Dendritic cell treated with granulocyte-macrophage colony-stimulating factor and Interleukin-4, amounts not matched to agents 40 ng/mL and 50 ng/mL, for 4 days (primary cell): ENCODE results near the gene REX1BD.

Experiments used
- H3K27ac Mint-ChIP-seq: one replicate; pipeline ENCODE4 v1.8.0; 2022; ENCODE audit warnings: mild to moderate bottlenecking, mixed read lengths
- H3K27me3 Mint-ChIP-seq: one replicate; pipeline ENCODE4 v1.8.0; 2022; ENCODE audit warnings: mild to moderate bottlenecking, mixed read lengths
- H3K36me3 Mint-ChIP-seq: one replicate; pipeline ENCODE4 v1.8.0; 2022; ENCODE audit warnings: low read depth, mixed read lengths
- H3K4me1 Mint-ChIP-seq: one replicate; pipeline ENCODE4 v1.8.0; 2022; ENCODE audit warnings: low read depth, mixed read lengths
- H3K4me3 Mint-ChIP-seq: one replicate; pipeline ENCODE4 v1.8.0; 2022; ENCODE audit warnings: mild to moderate bottlenecking, moderate library complexity, mixed read lengths
- H3K9me3 Mint-ChIP-seq: one replicate; pipeline ENCODE4 v1.8.0; 2022; ENCODE audit warnings: mixed read lengths
- intact Hi-C: fragments of 100-400 bp; cut with micrococcal nuclease; formaldehyde crosslinking; loops from one replicate; pipeline ENCODE4 v1.15.0; 2022

The REX1BD gene

GRCh38 chr19:18610556-18611326, 22.1 kb downstream of the REX1BD start:
- Mint-ChIP-seq H3K9me3 (no peaks in the 10 kb centered on the region), H3K4me1 (peaks cover 31% of the 10 kb centered on the region), H3K4me3 (no peak overlapping the region), H3K27ac (no peak overlapping the region), H3K36me3 (no peaks in the 10 kb centered on the region), H3K27me3 (peaks cover 86% of the 10 kb centered on the region)
- intact Hi-C loops = no loop called here

DNA sequence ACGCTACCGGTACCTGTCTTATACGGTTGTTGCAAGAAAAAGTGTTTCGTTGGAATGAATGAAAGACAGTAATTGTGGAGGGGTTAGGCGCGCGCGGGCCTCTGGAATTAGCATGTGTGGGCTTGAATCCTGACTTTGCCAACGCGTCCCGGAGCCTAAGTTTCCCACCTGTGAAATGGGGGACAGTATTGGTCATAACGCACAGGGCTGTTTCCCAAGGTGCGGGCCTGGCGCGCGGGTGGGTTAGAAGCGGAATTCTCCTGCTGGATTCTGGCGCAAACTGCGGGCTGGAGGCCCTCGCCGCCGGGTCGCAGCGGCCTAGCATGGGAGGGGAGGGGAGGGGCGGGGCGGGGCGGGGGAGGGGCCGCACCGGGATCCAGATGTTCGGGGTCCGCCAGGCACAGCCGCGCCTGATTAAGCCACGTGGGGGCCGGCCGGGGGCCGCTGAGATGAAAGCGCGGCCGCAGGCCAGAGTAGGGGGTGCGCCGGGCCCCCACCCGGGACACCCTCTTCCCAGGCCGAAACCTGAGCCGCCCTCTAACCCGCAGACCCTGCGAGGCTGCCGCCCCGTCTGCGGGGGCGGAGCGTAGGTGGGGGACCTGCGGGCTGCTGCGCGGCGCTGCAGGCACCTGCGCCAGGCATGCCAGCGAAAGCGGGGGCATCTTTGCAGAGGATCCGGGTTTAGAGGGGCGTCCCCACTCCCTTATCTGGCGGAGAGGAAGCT, 22.9 kb downstream of the REX1BD start:
- intact Hi-C loops = no loop called here
- H3K36me3 Mint-ChIP-seq = no peaks in the 10 kb centered on the region
- H3K9me3 Mint-ChIP-seq = no peaks in the 10 kb centered on the region
- no peak overlapping the region for H3K27ac Mint-ChIP-seq
- H3K4me1 Mint-ChIP-seq = peaks cover 31% of the 10 kb centered on the region
- no peak overlapping the region for H3K4me3 Mint-ChIP-seq
- H3K27me3 Mint-ChIP-seq = peaks cover 93% of the 10 kb centered on the region

DNA sequence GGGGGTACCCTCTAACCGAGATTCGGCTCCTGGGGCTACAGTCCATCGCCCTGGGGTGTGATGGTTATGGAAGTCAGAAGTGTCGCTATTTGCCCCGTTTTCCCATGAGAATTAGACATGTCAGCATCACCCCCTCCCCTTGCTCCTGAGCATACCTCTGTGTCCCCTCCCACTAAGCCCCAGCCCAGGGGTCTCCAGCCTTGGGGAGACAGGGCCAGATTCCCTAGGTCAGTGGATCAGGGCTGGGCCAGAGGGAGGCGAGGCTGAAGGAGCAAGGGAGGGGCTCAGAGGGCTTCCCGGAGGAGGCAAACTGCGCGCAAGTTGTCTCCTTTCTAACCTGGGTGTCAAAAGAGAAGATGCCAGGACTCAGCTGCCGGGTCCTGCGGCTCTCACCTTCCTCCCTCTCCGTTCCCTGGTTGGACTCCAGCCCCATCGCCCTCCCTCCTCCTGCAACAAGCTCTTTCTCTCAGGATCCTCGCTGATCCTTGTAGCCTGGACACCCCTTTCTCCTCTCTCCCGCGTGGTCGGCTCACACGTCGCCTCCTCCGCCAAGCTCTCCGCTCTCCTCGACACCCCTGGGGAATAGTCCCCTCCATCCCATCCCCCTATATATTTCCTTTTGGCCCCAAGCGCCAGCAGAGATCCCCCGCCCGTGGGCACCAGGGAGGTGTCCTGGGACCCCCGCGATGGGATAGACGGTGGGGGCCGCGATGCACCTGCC, 23.6 kb downstream of the REX1BD start:
- Mint-ChIP-seq H3K4me3 (no peak overlapping the region), H3K36me3 (no peaks in the 10 kb centered on the region), H3K27me3 (peaks cover 96% of the 10 kb centered on the region), H3K27ac (no peak overlapping the region), H3K4me1 (peaks cover 29% of the 10 kb centered on the region), H3K9me3 (no peaks in the 10 kb centered on the region)
- intact Hi-C loops = no loop called here

GRCh38 chr19:18612772-18613588, 24.4 kb downstream of the REX1BD start, which contains the start of gene TMEM59L:
TSS of gene TMEM59L (plus strand) at chr19:18612870. CDS start at chr19:18612959, 89 bp downstream.
- Mint-ChIP-seq H3K36me3 (no peaks in the 10 kb centered on the region), H3K27ac (no peak within 1 kb of the TSS), H3K4me1 (peaks cover 21% of the 10 kb centered on the region), H3K27me3 (peaks cover 96% of the 10 kb centered on the region), H3K9me3 (no peaks in the 10 kb centered on the region), H3K4me3 (no peak within 1 kb of the TSS)
- intact Hi-C loops = no loop called here

DNA sequence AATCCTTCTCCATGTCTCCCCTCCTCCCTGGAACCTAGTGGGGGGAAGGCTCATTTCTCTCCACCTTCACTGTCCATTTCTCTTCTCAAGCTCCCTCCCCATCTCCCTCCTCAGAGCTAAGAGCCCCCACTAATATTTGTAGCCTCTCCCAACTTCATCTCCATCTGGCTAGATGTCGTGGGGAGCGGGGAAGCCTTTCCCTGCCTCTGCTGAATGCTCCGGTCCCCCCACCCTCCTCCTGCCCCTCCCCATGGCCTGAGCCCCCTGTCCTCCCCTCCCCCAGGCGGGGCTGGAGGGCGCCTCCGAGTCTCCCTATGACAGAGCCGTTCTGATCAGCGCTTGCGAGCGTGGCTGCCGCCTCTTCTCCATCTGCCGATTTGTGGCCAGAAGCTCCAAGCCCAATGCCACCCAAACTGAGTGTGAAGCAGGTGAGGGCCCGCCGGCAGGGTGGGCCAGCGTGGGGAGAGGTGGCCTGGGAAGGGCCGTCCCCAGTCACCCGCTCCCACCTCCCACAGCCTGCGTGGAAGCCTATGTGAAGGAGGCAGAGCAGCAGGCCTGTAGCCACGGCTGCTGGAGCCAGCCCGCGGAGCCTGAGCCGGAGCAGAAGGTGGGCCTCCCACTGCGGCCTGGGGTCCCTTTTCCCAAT, 25.1 kb downstream of the REX1BD start:
- intact Hi-C loops = no loop called here
- no peaks in the 10 kb centered on the region for H3K9me3 Mint-ChIP-seq
- H3K27me3 Mint-ChIP-seq = peaks cover 89% of the 10 kb centered on the region
- no peak overlapping the region for H3K27ac Mint-ChIP-seq
- H3K36me3 Mint-ChIP-seq = no peaks in the 10 kb centered on the region
- peaks cover 21% of the 10 kb centered on the region for H3K4me1 Mint-ChIP-seq
- no peak overlapping the region for H3K4me3 Mint-ChIP-seq

DNA sequence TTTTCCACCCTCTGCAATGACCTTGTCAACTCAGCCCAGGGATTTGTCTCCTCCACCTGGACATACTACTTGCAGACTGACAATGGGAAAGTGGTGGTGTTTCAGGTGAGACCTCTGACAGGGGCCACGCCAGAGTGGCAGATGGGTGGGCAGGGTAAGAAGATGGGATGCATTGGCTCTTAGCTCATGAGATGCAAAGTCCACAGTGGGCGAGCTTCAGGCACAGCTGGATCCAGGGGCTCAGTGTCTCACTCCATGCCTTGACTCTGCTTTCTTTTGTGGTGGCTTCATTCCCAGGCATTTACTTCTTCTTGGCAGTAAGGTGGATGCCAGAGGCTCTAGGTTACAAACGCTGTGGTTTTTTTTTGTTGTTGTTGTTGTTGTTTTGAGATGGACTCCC, 27.4 kb downstream of the REX1BD start:
- peaks cover 19% of the 10 kb centered on the region for H3K4me1 Mint-ChIP-seq
- peaks cover 84% of the 10 kb centered on the region for H3K27me3 Mint-ChIP-seq
- no peak overlapping the region for H3K4me3 Mint-ChIP-seq
- H3K36me3 Mint-ChIP-seq = no peaks in the 10 kb centered on the region
- H3K27ac Mint-ChIP-seq = no peak overlapping the region
- no peaks in the 10 kb centered on the region for H3K9me3 Mint-ChIP-seq
- intact Hi-C loops = no loop called here

DNA sequence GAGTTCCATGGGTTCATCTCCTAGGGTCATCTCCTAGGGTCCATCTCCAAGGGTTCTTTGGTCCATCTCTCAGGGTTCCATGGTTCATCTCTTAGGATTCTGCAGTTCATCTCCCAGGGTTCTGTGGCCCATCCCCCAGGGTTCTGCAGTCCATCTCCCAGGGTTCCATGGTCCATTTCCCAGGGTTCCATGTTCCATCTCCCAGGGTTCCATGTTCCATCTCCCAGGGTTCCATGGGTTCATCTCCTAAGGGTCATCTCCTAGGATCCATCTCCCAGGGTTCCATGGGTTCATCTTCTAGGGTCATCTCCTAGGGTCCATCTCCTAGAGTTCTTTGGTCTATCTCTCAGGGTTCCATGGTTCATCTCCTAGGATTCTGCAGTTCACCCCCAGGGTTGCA, 29.0 kb downstream of the REX1BD start:
- Mint-ChIP-seq H3K4me3 (no peak overlapping the region), H3K4me1 (peaks cover 9% of the 10 kb centered on the region), H3K27me3 (peaks cover 76% of the 10 kb centered on the region), H3K27ac (no peak overlapping the region), H3K9me3 (no peaks in the 10 kb centered on the region), H3K36me3 (no peaks in the 10 kb centered on the region)
- intact Hi-C loops = no loop called here

- intact Hi-C loops = no loop called here
- Mint-ChIP-seq H3K4me3 (no peak overlapping the region), H3K9me3 (no peaks in the 10 kb centered on the region), H3K36me3 (no peaks in the 10 kb centered on the region), H3K27ac (no peak overlapping the region), H3K4me1 (peaks cover 5% of the 10 kb centered on the region), H3K27me3 (peaks cover 77% of the 10 kb centered on the region)
Measured at GRCh38 chr19:18618236-18618635, 29.6 kb downstream of the REX1BD start.

DNA sequence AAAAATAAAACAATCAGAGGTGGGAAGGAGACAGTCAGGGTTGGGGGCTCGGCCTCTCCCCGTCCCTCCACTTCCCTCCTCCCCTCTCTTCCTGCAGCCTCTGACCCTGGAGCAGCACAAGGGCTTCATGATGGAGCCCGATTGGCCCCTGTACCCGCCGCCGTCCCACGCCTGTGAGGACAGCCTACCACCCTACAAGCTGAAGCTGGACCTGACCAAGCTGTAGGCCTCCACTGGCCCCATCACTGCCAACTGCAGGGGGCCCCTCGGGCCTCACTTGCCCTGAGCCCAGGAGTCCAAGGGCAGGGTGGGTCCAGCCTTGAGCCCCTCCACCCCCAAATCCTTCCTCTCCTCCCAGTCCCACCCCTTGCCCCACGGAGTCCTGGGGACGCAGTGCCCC, 31.7 kb downstream of the REX1BD start:
- H3K9me3 Mint-ChIP-seq = no peaks in the 10 kb centered on the region
- H3K4me3 Mint-ChIP-seq = no peak overlapping the region
- no peaks in the 10 kb centered on the region for H3K4me1 Mint-ChIP-seq
- intact Hi-C loops = no loop called here
- no peaks in the 10 kb centered on the region for H3K36me3 Mint-ChIP-seq
- H3K27me3 Mint-ChIP-seq = peaks cover 61% of the 10 kb centered on the region
- no peak overlapping the region for H3K27ac Mint-ChIP-seq

GRCh38 chr19:18620902-18621301, 32.3 kb downstream of the REX1BD start:
- H3K4me1 Mint-ChIP-seq = no peaks in the 10 kb centered on the region
- no peak overlapping the region for H3K27ac Mint-ChIP-seq
- peaks cover 61% of the 10 kb centered on the region for H3K27me3 Mint-ChIP-seq
- H3K36me3 Mint-ChIP-seq = no peaks in the 10 kb centered on the region
- no peak overlapping the region for H3K4me3 Mint-ChIP-seq
- intact Hi-C loops = no loop called here
- no peaks in the 10 kb centered on the region for H3K9me3 Mint-ChIP-seq

- H3K27ac Mint-ChIP-seq = no peak overlapping the region
- peaks cover 54% of the 10 kb centered on the region for H3K27me3 Mint-ChIP-seq
- intact Hi-C loops = no loop called here
- no peak overlapping the region for H3K4me3 Mint-ChIP-seq
- no peaks in the 10 kb centered on the region for H3K4me1 Mint-ChIP-seq
- H3K36me3 Mint-ChIP-seq = no peaks in the 10 kb centered on the region
- H3K9me3 Mint-ChIP-seq = no peaks in the 10 kb centered on the region
Measured at GRCh38 chr19:18626906-18627305, 38.3 kb downstream of the REX1BD start.

GRCh38 chr19:18629166-18630088, 40.8 kb downstream of the REX1BD start:
- Mint-ChIP-seq H3K36me3 (no peaks in the 10 kb centered on the region), H3K4me3 (no peak overlapping the region), H3K9me3 (no peaks in the 10 kb centered on the region), H3K27me3 (peaks cover 53% of the 10 kb centered on the region), H3K27ac (no peak overlapping the region), H3K4me1 (peaks cover under 1% of the 10 kb centered on the region)
- intact Hi-C loops = no loop called here
